Esophagus squamous epithelium (tissue), 5 donors: ENCODE results near the gene DOCK1. TPM values are rescaled to one million over a fixed set of nuclear protein-coding genes. Genes with fewer than 3 reads are reported as not detected.

Experiments used
- DNase-seq: peaks from one replicate; lab custom pipeline; 2025; lab: John Stamatoyannopoulos, UW
- H3K27ac ChIP-seq, 4 donors: fragments of 200-600 bp; sonication (generic); one replicate each; pipeline ENCODE4 v1.5.1; 2016 to 2019; ENCODE audit warnings: mild to moderate bottlenecking in 1 of 4
- H3K27me3 ChIP-seq, 4 donors: fragments of 200-600 bp; sonication (generic); 1 replicate in 3 of 4; 2 replicates in 1 of 4; pipeline versions ENCODE4 v1.5.1 to v1.6.0; 2017 to 2021; ENCODE audit warnings: antibody characterized with exemption in 1 of 4
- H3K36me3 ChIP-seq, 3 donors: fragments of 200-600 bp; sonication (generic); one replicate each; pipeline ENCODE4 v1.5.1; 2016 to 2019
- H3K4me1 ChIP-seq, 3 donors: fragments of 200-600 bp; sonication (generic); one replicate each; pipeline ENCODE4 v1.5.1; 2017 to 2019
- H3K4me3 ChIP-seq, 4 donors: fragments of 200-600 bp; sonication (generic); 1 replicate in 3 of 4; 2 replicates in 1 of 4; pipeline ENCODE4 v1.5.1; 2016 to 2019; ENCODE audit warnings: mild to moderate bottlenecking in 2 of 4, moderate library complexity in 1 of 4
- H3K9me3 ChIP-seq, 3 donors: fragments of 200-600 bp; sonication (generic); one replicate each; pipeline ENCODE4 v1.5.1; 2016 to 2019
- CTCF ChIP-seq, 6 experiments: fragments of 450-650 bp in 4 of 6; fragments of 200-600 bp in 2 of 6; sonication (generic) in 2 of 6; IDR thresholded peaks; one replicate each; pipeline ENCODE4 v1.5.1; 2016 to 2019; ENCODE audit warnings: antibody characterized with exemption in 6 of 6, mild to moderate bottlenecking in 4 of 6, moderate library complexity in 4 of 6
- POLR2A ChIP-seq, 4 donors: fragments of 450-650 bp; IDR thresholded peaks; one replicate each; pipeline ENCODE4 v1.6.1; 2017; ENCODE audit warnings: antibody characterized with exemption in 4 of 4, mild to moderate bottlenecking in 4 of 4, moderate library complexity in 3 of 4
- WGBS, 2 donors: methylation state at CpG; one replicate each; pipeline ENCODE4 v1.1.5; 2018; 5-methylcytosine and 5-hydroxymethylcytosine counted together
- intact Hi-C: fragments of 100-400 bp; cut with DNase I; formaldehyde crosslinking; loops from one replicate; pipeline ENCODE4 v1.15.0; 2022
- total RNA-seq, 4 donors: library from RNA; depleted of rRNA; stranded (reverse); fragments of >200 nt; gene quantifications; one replicate each; pipeline ENCODE4 v1.1.0, GENCODE V29; 2016
- donor health status: DM: yes; HTN: yes; CAD: no.

DOCK1 gene
- total RNA-seq, 4 donors from 2014 or later, result 31.8 to 83.4 (median 49.8) TPM

- TF ChIP-seq CTCF (IDR thresholded peaks at IDR 0.05), result no peak
- no peak for TF ChIP-seq POLR2A (IDR thresholded peaks at IDR 0.05)
Observed at GRCh38 chr10:127451628-127452027, 546.4 kb downstream of the DOCK1 start.

DNA sequence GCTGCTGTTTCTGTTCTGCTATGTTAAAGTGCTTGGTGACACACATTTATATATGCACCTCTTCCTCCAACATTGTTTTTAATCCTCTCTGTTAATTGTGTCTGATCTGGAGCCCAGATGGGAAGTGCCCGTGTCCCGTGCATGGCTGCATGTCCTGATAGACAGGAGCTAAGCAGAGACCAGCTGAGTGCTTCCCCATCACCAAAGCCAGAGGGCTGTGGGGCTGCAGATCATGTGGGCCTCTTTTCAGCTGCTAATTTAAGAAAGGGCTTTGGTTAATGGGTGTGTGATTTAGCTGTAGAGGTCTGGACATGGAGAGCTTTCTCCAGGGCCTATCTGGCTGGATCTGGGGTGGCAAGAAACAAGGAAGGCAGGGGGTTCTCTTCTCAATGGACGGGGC lies 547.3 kb downstream of the DOCK1 start:
- WGBS, 2 donors, result 73 to 82% methylated on average over 3 of the region's 3 CpGs
- Histone ChIP-seq H3K4me1 (no peaks in the 10 kb centered on the region), H3K9me3 (no peaks in the 10 kb centered on the region), H3K36me3 (peaks cover 0 to 66% (median 6%) of the 10 kb centered on the region in 3 donors), H3K27me3 (no peaks in the 10 kb centered on the region), H3K4me3 (no peak overlapping the region), H3K27ac (no peak overlapping the region)
- no peak for DNase-seq
- intact Hi-C loops, result no loop called here
- TF ChIP-seq POLR2A (IDR thresholded peaks at IDR 0.05) (no peak), CTCF (IDR thresholded peaks at IDR 0.05) (no peak)

More at GRCh38 chr10:127451628-127452027, 546.4 kb downstream of the DOCK1 start:
- Histone ChIP-seq H3K27ac (no peak overlapping the region), H3K4me1 (no peaks in the 10 kb centered on the region), H3K4me3 (no peak overlapping the region), H3K36me3 (peaks cover 0 to 75% (median 6%) of the 10 kb centered on the region in 3 donors), H3K9me3 (no peaks in the 10 kb centered on the region), H3K27me3 (no peaks in the 10 kb centered on the region)
- DNase-seq, result no peak
- intact Hi-C loops, result no loop called here
- 92 to 95% methylated on average over 4 of the region's 4 CpGs for WGBS, 2 donors

DNA sequence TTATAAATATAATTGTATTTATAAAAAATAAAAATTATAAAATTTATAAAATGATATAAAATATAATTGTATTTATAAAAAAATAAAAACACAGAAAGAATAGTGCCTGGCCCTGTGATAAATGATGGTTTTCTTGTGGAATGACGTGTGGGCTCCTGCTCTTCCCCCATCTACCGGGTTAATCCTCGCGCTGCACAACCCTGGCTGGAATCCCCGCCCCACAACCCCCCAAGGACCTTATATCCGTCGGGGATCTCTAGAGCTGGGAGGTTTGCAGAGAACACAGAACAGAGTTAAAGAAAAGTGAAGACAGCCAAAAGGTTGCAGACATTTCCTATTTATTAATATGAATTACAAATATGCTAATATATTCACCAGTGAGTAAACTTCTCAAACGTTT lies 548.5 kb downstream of the DOCK1 start:
- Histone ChIP-seq H3K4me3 (no peak overlapping the region), H3K4me1 (no peaks in the 10 kb centered on the region), H3K27me3 (no peaks in the 10 kb centered on the region), H3K36me3 (peaks cover 0 to 54% (median 0%) of the 10 kb centered on the region in 3 donors), H3K27ac (no peak overlapping the region), H3K9me3 (no peaks in the 10 kb centered on the region)
- TF ChIP-seq CTCF (IDR thresholded peaks at IDR 0.05) (no peak), POLR2A (IDR thresholded peaks at IDR 0.05) (no peak)
- intact Hi-C loops, result no loop called here
- 70 to 80% methylated on average over 8 of the region's 8 CpGs for WGBS, 2 donors
- DNase-seq, result no peak

DNA sequence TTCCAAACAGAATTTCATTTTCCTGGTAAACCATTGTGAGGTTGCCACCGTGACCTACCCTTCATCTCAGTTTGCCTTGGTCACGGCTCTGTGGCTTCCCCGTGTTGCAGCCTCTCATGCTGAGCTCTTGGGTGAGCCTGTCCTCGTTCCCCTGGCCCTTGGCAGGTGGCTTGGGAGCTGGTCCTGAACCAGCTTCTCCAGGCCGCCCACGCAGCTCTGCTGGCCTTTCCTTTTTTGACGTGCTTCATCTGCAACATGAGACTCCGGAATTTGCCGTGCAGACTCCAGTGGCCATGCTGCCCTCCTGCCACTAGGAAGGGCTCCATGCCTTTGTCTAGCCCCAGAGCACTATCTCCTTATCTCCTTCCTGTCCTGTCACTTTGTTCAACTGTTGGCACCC lies 550.9 kb downstream of the DOCK1 start:
- H3K9me3 ChIP-seq, result no peaks in the 10 kb centered on the region
- no peaks in the 10 kb centered on the region for H3K27me3 ChIP-seq
- no peak overlapping the region for H3K4me3 ChIP-seq
- peaks cover 0 to 30% (median 0%) of the 10 kb centered on the region in 3 donors for H3K36me3 ChIP-seq
- WGBS, 2 donors, result 80 to 91% methylated on average over 9 of the region's 9 CpGs
- DNase-seq, result no peak
- no peak overlapping the region for H3K27ac ChIP-seq
- TF ChIP-seq POLR2A (IDR thresholded peaks at IDR 0.05) (no peak), CTCF (IDR thresholded peaks at IDR 0.05) (no peak)
- intact Hi-C loops, result no loop called here
- H3K4me1 ChIP-seq, result no peaks in the 10 kb centered on the region

DNA sequence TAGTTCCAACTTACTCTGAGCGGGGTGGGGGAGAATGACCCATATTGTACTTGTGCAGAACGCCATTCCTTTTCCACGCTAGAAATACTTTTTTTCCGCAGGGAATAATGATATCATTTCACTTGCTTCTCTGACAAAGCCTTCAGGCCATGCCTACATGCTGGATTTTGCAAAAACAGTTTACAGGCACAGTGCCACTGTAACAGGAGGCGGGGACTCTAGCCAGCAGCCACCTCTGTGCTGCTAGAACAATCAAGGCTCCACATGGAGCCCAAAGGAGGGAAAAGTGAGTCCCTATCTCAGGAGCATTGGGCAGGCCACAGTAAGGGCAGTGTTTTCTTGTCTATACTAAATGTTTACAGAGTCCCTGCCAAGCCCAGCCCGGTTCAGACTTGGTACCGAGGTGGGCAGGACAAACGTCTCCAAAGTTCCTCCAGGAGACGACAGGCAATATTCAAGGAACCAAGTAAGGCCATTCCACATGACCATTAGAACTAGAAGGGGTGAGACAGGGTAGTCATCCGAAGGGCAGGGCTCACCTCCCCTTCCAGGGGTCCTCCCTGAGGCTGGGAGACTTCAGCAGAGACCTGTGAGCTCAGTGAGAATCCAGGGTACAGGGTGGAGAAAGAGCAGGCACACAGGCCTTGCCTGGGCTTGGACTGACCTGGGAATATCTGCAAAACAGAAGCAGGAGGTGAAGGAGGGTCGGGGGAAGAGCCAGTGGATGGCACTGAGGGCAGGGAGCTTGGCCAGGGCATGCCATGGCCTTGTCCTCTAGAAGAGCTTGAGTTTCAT lies 553.0 kb downstream of the DOCK1 start:
- H3K27ac ChIP-seq, result no peak overlapping the region
- intact Hi-C loops, result no loop called here
- H3K4me3 ChIP-seq, result no peak overlapping the region
- TF ChIP-seq CTCF (IDR thresholded peaks at IDR 0.05) (no peak), POLR2A (IDR thresholded peaks at IDR 0.05) (no peak)
- no peaks in the 10 kb centered on the region for H3K4me1 ChIP-seq
- no peaks in the 10 kb centered on the region for H3K9me3 ChIP-seq
- no peak for DNase-seq
- WGBS, 2 donors, result 85 to 89% methylated on average over 6 to 11 of the region's 11 CpGs
- peaks cover 0 to 11% (median 0%) of the 10 kb centered on the region in 3 donors for H3K36me3 ChIP-seq
- H3K27me3 ChIP-seq, result no peaks in the 10 kb centered on the region
